Activated CD4-positive, alpha-beta T cell treated with anti-CD3 and anti-CD28 coated beads, Interleukin-10, Interleukin-2, amounts not matched to agents 100 ng/mL and 50 ng/mL, durations not matched to agents 16 hours and 8 hours (primary cell): ENCODE measurements around the gene DSG2.

Experiments used
- DNase-seq: peaks from one replicate; pipeline ENCODE4 v3.0.0-alpha.2; 2020

DSG2 gene

GRCh38 chr18:31558567-31558966 is 60.6 kb downstream of the DSG2 start:
- no peak for DNase-seq

GRCh38 chr18:31562726-31563125 is 64.7 kb downstream of the DSG2 start:
- DNase-seq = no peak

- no peak for DNase-seq
These were observed 65.8 kb downstream of the DSG2 start for GRCh38 chr18:31563778-31564177.

GRCh38 chr18:31565345-31565744 is 67.4 kb downstream of the DSG2 start:
- DNase-seq = no peak

GRCh38 chr18:31565782-31566512 is 68.0 kb downstream of the DSG2 start:
- no peak for DNase-seq

GRCh38 chr18:31566576-31567306 is 68.8 kb downstream of the DSG2 start:
- no peak for DNase-seq

- no peak for DNase-seq
These were observed 74.4 kb downstream of the DSG2 start for GRCh38 chr18:31572368-31572767.

- DNase-seq = no peak
These were observed 75.1 kb downstream of the DSG2 start for GRCh38 chr18:31573051-31573450.

- DNase-seq = no peak
These were observed 76.4 kb downstream of the DSG2 start for GRCh38 chr18:31574359-31574758.

- no peak for DNase-seq
These were observed 77.7 kb downstream of the DSG2 start for GRCh38 chr18:31575515-31576257.

- DNase-seq = no peak
These were observed 78.7 kb downstream of the DSG2 start for GRCh38 chr18:31576670-31577069.

- no peak for DNase-seq
These were observed 79.2 kb downstream of the DSG2 start for GRCh38 chr18:31577195-31577594.

GRCh38 chr18:31578126-31578525 is 80.1 kb downstream of the DSG2 start:
- DNase-seq = no peak

- DNase-seq = no peak
These were observed 81.4 kb downstream of the DSG2 start for GRCh38 chr18:31579375-31579774.

- DNase-seq = no peak
These were observed 83.7 kb downstream of the DSG2 start for GRCh38 chr18:31581498-31582197.

GRCh38 chr18:31583185-31583854 is 85.3 kb downstream of the DSG2 start:
- DNase-seq = no peak

- no peak for DNase-seq
These were observed 88.0 kb downstream of the DSG2 start for GRCh38 chr18:31585991-31586390.

GRCh38 chr18:31586616-31587015 is 88.6 kb downstream of the DSG2 start:
- no peak for DNase-seq

GRCh38 chr18:31587529-31587928 is 89.6 kb downstream of the DSG2 start:
- DNase-seq = no peak

GRCh38 chr18:31590570-31590969 is 92.6 kb downstream of the DSG2 start:
- no peak for DNase-seq

GRCh38 chr18:31591113-31591512 is 93.1 kb downstream of the DSG2 start:
- DNase-seq = no peak

- DNase-seq = no peak
These were observed 93.7 kb downstream of the DSG2 start, which contains the start of gene TTR for GRCh38 chr18:31591628-31592027. Gene TTR, plus strand, starts transcription at chr18:31591877. Its CDS starts 26 bp downstream, at chr18:31591903.
